ENCODE results near the gene GALNT2.

Gene GALNT2

GRCh38 chr1:230066031-230066430, 1.0 kb upstream of the GALNT2 start:
- peak overlapping the region in 1 of 2 donors; percentile 68 for H3K4me3 ChIP-seq (ENCODE audit: low read depth in 1 of 2, low read length in 2 of 2)
- no peak overlapping the region for H3K9ac ChIP-seq (ENCODE audit: low read length)
- H3K36me3 ChIP-seq (ENCODE audit: insufficient read depth, low read length) = no peaks in the 10 kb centered on the region
- no peaks in the 10 kb centered on the region for H3K27me3 ChIP-seq (ENCODE audit: control insufficient read depth in 1 of 2, insufficient read depth in 2 of 2, low read length in 2 of 2)
- H3K4me1 ChIP-seq (ENCODE audit: insufficient read depth, low read length) = peaks cover 26% of the 10 kb centered on the region
- H3K27ac ChIP-seq (ENCODE audit: low read depth, low read length) = no peak overlapping the region
- H3K9me3 ChIP-seq (ENCODE audit: low read length) = no peaks in the 10 kb centered on the region

- no peaks in the 10 kb centered on the region for H3K27me3 ChIP-seq (ENCODE audit: control insufficient read depth in 1 of 2, insufficient read depth in 2 of 2, low read length in 2 of 2)
- peaks cover 27% of the 10 kb centered on the region for H3K4me1 ChIP-seq (ENCODE audit: insufficient read depth, low read length)
- peak overlapping the region; percentile 65 for H3K9ac ChIP-seq (ENCODE audit: low read length)
- no peaks in the 10 kb centered on the region for H3K36me3 ChIP-seq (ENCODE audit: insufficient read depth, low read length)
- peak overlapping the region; percentile 95 for H3K27ac ChIP-seq (ENCODE audit: low read depth, low read length)
- no peaks in the 10 kb centered on the region for H3K9me3 ChIP-seq (ENCODE audit: low read length)
- peak overlapping the region; percentile 87 to 97 for H3K4me3 ChIP-seq (ENCODE audit: low read depth in 1 of 2, low read length in 2 of 2)
These were observed 407 bp downstream of the GALNT2 start for GRCh38 chr1:230067419-230067870.

- H3K4me3 ChIP-seq (ENCODE audit: low read depth in 1 of 2, low read length in 2 of 2) = peak overlapping the region; percentile 87 to 97
- H3K36me3 ChIP-seq (ENCODE audit: insufficient read depth, low read length) = no peaks in the 10 kb centered on the region
- H3K4me1 ChIP-seq (ENCODE audit: insufficient read depth, low read length) = peaks cover 27% of the 10 kb centered on the region
- peak overlapping the region; percentile 95 for H3K27ac ChIP-seq (ENCODE audit: low read depth, low read length)
- H3K27me3 ChIP-seq (ENCODE audit: control insufficient read depth in 1 of 2, insufficient read depth in 2 of 2, low read length in 2 of 2) = no peaks in the 10 kb centered on the region
- no peaks in the 10 kb centered on the region for H3K9me3 ChIP-seq (ENCODE audit: low read length)
- peak overlapping the region; percentile 65 for H3K9ac ChIP-seq (ENCODE audit: low read length)
These were observed 1.0 kb downstream of the GALNT2 start for GRCh38 chr1:230067871-230068620.

- Histone ChIP-seq H3K9me3 (ENCODE audit: low read length) (no peaks in the 10 kb centered on the region), H3K27ac (ENCODE audit: low read depth, low read length) (peak overlapping the region; percentile 95), H3K4me1 (ENCODE audit: insufficient read depth, low read length) (peaks cover 28% of the 10 kb centered on the region), H3K9ac (ENCODE audit: low read length) (peak overlapping the region; percentile 38), H3K36me3 (ENCODE audit: insufficient read depth, low read length) (no peaks in the 10 kb centered on the region), H3K4me3 (ENCODE audit: low read depth in 1 of 2, low read length in 2 of 2) (peak overlapping the region; percentile 87 to 97), H3K27me3 (ENCODE audit: control insufficient read depth in 1 of 2, insufficient read depth in 2 of 2, low read length in 2 of 2) (no peaks in the 10 kb centered on the region)
These were observed 1.5 kb downstream of the GALNT2 start for GRCh38 chr1:230068621-230068873.

- Histone ChIP-seq H3K4me1 (ENCODE audit: insufficient read depth, low read length) (peaks cover 31% of the 10 kb centered on the region), H3K9ac (ENCODE audit: low read length) (peak overlapping the region; percentile 38), H3K27ac (ENCODE audit: low read depth, low read length) (no peak overlapping the region), H3K9me3 (ENCODE audit: low read length) (no peaks in the 10 kb centered on the region), H3K27me3 (ENCODE audit: control insufficient read depth in 1 of 2, insufficient read depth in 2 of 2, low read length in 2 of 2) (no peaks in the 10 kb centered on the region), H3K4me3 (ENCODE audit: low read depth in 1 of 2, low read length in 2 of 2) (peak overlapping the region in 1 of 2 donors; percentile 87), H3K36me3 (ENCODE audit: insufficient read depth, low read length) (no peaks in the 10 kb centered on the region)
These were observed 2.1 kb downstream of the GALNT2 start for GRCh38 chr1:230068952-230069684.

- H3K27me3 ChIP-seq (ENCODE audit: control insufficient read depth in 1 of 2, insufficient read depth in 2 of 2, low read length in 2 of 2) = no peaks in the 10 kb centered on the region
- peaks cover 38% of the 10 kb centered on the region for H3K4me1 ChIP-seq (ENCODE audit: insufficient read depth, low read length)
- H3K27ac ChIP-seq (ENCODE audit: low read depth, low read length) = no peak overlapping the region
- no peaks in the 10 kb centered on the region for H3K36me3 ChIP-seq (ENCODE audit: insufficient read depth, low read length)
- H3K9ac ChIP-seq (ENCODE audit: low read length) = no peak overlapping the region
- H3K4me3 ChIP-seq (ENCODE audit: low read depth in 1 of 2, low read length in 2 of 2) = no peak overlapping the region
- H3K9me3 ChIP-seq (ENCODE audit: low read length) = no peaks in the 10 kb centered on the region
These were observed 2.8 kb downstream of the GALNT2 start for GRCh38 chr1:230069796-230070195.

- Histone ChIP-seq H3K9me3 (ENCODE audit: low read length) (no peaks in the 10 kb centered on the region), H3K27me3 (ENCODE audit: control insufficient read depth in 1 of 2, insufficient read depth in 2 of 2, low read length in 2 of 2) (no peaks in the 10 kb centered on the region), H3K27ac (ENCODE audit: low read depth, low read length) (no peak overlapping the region), H3K4me1 (ENCODE audit: insufficient read depth, low read length) (peaks cover 39% of the 10 kb centered on the region), H3K36me3 (ENCODE audit: insufficient read depth, low read length) (no peaks in the 10 kb centered on the region), H3K4me3 (ENCODE audit: low read depth in 1 of 2, low read length in 2 of 2) (no peak overlapping the region), H3K9ac (ENCODE audit: low read length) (no peak overlapping the region)
These were observed 3.5 kb downstream of the GALNT2 start for GRCh38 chr1:230070321-230071208.

- Histone ChIP-seq H3K9ac (ENCODE audit: low read length) (no peak overlapping the region), H3K4me1 (ENCODE audit: insufficient read depth, low read length) (peaks cover 39% of the 10 kb centered on the region), H3K27ac (ENCODE audit: low read depth, low read length) (no peak overlapping the region), H3K9me3 (ENCODE audit: low read length) (no peaks in the 10 kb centered on the region), H3K36me3 (ENCODE audit: insufficient read depth, low read length) (peaks cover 5% of the 10 kb centered on the region), H3K27me3 (ENCODE audit: control insufficient read depth in 1 of 2, insufficient read depth in 2 of 2, low read length in 2 of 2) (no peaks in the 10 kb centered on the region), H3K4me3 (ENCODE audit: low read depth in 1 of 2, low read length in 2 of 2) (no peak overlapping the region)
These were observed 4.3 kb downstream of the GALNT2 start for GRCh38 chr1:230071316-230071715.

GRCh38 chr1:230072296-230072695, 5.3 kb downstream of the GALNT2 start:
- no peak overlapping the region for H3K4me3 ChIP-seq (ENCODE audit: low read depth in 1 of 2, low read length in 2 of 2)
- no peak overlapping the region for H3K27ac ChIP-seq (ENCODE audit: low read depth, low read length)
- no peak overlapping the region for H3K9ac ChIP-seq (ENCODE audit: low read length)
- H3K27me3 ChIP-seq (ENCODE audit: control insufficient read depth in 1 of 2, insufficient read depth in 2 of 2, low read length in 2 of 2) = no peaks in the 10 kb centered on the region
- peaks cover 39% of the 10 kb centered on the region for H3K4me1 ChIP-seq (ENCODE audit: insufficient read depth, low read length)
- H3K36me3 ChIP-seq (ENCODE audit: insufficient read depth, low read length) = peaks cover 5% of the 10 kb centered on the region
- H3K9me3 ChIP-seq (ENCODE audit: low read length) = no peaks in the 10 kb centered on the region

- H3K4me1 ChIP-seq (ENCODE audit: insufficient read depth, low read length) = peaks cover 39% of the 10 kb centered on the region
- no peak overlapping the region for H3K27ac ChIP-seq (ENCODE audit: low read depth, low read length)
- H3K9me3 ChIP-seq (ENCODE audit: low read length) = no peaks in the 10 kb centered on the region
- peaks cover 5% of the 10 kb centered on the region for H3K36me3 ChIP-seq (ENCODE audit: insufficient read depth, low read length)
- H3K4me3 ChIP-seq (ENCODE audit: low read depth in 1 of 2, low read length in 2 of 2) = no peak overlapping the region
- H3K9ac ChIP-seq (ENCODE audit: low read length) = no peak overlapping the region
- H3K27me3 ChIP-seq (ENCODE audit: control insufficient read depth in 1 of 2, insufficient read depth in 2 of 2, low read length in 2 of 2) = no peaks in the 10 kb centered on the region
These were observed 5.8 kb downstream of the GALNT2 start for GRCh38 chr1:230072866-230073265.

- peaks cover 5% of the 10 kb centered on the region for H3K36me3 ChIP-seq (ENCODE audit: insufficient read depth, low read length)
- H3K27ac ChIP-seq (ENCODE audit: low read depth, low read length) = no peak overlapping the region
- H3K4me3 ChIP-seq (ENCODE audit: low read depth in 1 of 2, low read length in 2 of 2) = no peak overlapping the region
- H3K9ac ChIP-seq (ENCODE audit: low read length) = no peak overlapping the region
- no peaks in the 10 kb centered on the region for H3K9me3 ChIP-seq (ENCODE audit: low read length)
- H3K27me3 ChIP-seq (ENCODE audit: control insufficient read depth in 1 of 2, insufficient read depth in 2 of 2, low read length in 2 of 2) = no peaks in the 10 kb centered on the region
- H3K4me1 ChIP-seq (ENCODE audit: insufficient read depth, low read length) = peaks cover 36% of the 10 kb centered on the region
These were observed 6.5 kb downstream of the GALNT2 start for GRCh38 chr1:230073371-230074035.
